ENCODE results near the gene HSPA1L.
A peak's percentile ranks its signal among the peaks of the same experiment; 100 is the strongest.

Gene HSPA1L

GRCh38 chr6:31813465-31813849 is 1.6 kb downstream of the HSPA1L start:
- TF ChIP-seq TAF1 (IDR thresholded peaks at IDR 0.05; ENCODE audit: borderline replicate concordance, insufficient read depth, low read length) (no peak), SIN3A (IDR thresholded peaks at IDR 0.05; ENCODE audit: borderline replicate concordance, insufficient read depth, low read length) (no peak), POLR2AphosphoS5 (IDR thresholded peaks at IDR 0.05; ENCODE audit: low read depth, low read length) (no peak), FOXP2 (optimal IDR thresholded peaks at IDR 0.05; ENCODE audit: borderline replicate concordance, extremely low read depth, extremely low read length, insufficient read depth) (no peak), REST (IDR thresholded peaks at IDR 0.05; ENCODE audit: insufficient read depth in 1 of 2, low read depth in 2 of 2, low read length in 2 of 2) (no peak)

- TF ChIP-seq REST (IDR thresholded peaks at IDR 0.05; ENCODE audit: insufficient read depth in 1 of 2, low read depth in 2 of 2, low read length in 2 of 2) (no peak), FOXP2 (optimal IDR thresholded peaks at IDR 0.05; ENCODE audit: borderline replicate concordance, extremely low read depth, extremely low read length, insufficient read depth) (no peak), TAF1 (IDR thresholded peaks at IDR 0.05; ENCODE audit: borderline replicate concordance, insufficient read depth, low read length) (no peak), POLR2AphosphoS5 (IDR thresholded peaks at IDR 0.05; ENCODE audit: low read depth, low read length) (no peak), SIN3A (IDR thresholded peaks at IDR 0.05; ENCODE audit: borderline replicate concordance, insufficient read depth, low read length) (no peak)
Observed at GRCh38 chr6:31811645-31812044, 3.4 kb downstream of the HSPA1L start.

GRCh38 chr6:31806470-31807272 is 8.4 kb downstream of the HSPA1L start, which contains the start of gene LSM2:
Gene LSM2 (minus strand): TSS chr6:31806966. CDS start chr6:31806757, 209 bp downstream.
- TF ChIP-seq FOXP2 (optimal IDR thresholded peaks at IDR 0.05; ENCODE audit: borderline replicate concordance, extremely low read depth, extremely low read length, insufficient read depth) (peak; percentile 83), POLR2AphosphoS5 (IDR thresholded peaks at IDR 0.05; ENCODE audit: low read depth, low read length) (peak; percentile 96), TAF1 (IDR thresholded peaks at IDR 0.05; ENCODE audit: borderline replicate concordance, insufficient read depth, low read length) (no peak)

GRCh38 chr6:31805939-31806469 is 9.1 kb downstream of the HSPA1L start:
- TF ChIP-seq FOXP2 (optimal IDR thresholded peaks at IDR 0.05; ENCODE audit: borderline replicate concordance, extremely low read depth, extremely low read length, insufficient read depth) (no peak), SIN3A (IDR thresholded peaks at IDR 0.05; ENCODE audit: borderline replicate concordance, insufficient read depth, low read length) (no peak), POLR2AphosphoS5 (IDR thresholded peaks at IDR 0.05; ENCODE audit: low read depth, low read length) (no peak), REST (IDR thresholded peaks at IDR 0.05; ENCODE audit: insufficient read depth in 1 of 2, low read depth in 2 of 2, low read length in 2 of 2) (no peak), TAF1 (IDR thresholded peaks at IDR 0.05; ENCODE audit: borderline replicate concordance, insufficient read depth, low read length) (no peak)

GRCh38 chr6:31799781-31800180 is 15.3 kb downstream of the HSPA1L start:
- no peak for TF ChIP-seq TAF1 (IDR thresholded peaks at IDR 0.05; ENCODE audit: borderline replicate concordance, insufficient read depth, low read length)
- TF ChIP-seq REST (IDR thresholded peaks at IDR 0.05; ENCODE audit: insufficient read depth in 1 of 2, low read depth in 2 of 2, low read length in 2 of 2): no peak
- TF ChIP-seq FOXP2 (optimal IDR thresholded peaks at IDR 0.05; ENCODE audit: borderline replicate concordance, extremely low read depth, extremely low read length, insufficient read depth): no peak
- TF ChIP-seq SIN3A (IDR thresholded peaks at IDR 0.05; ENCODE audit: borderline replicate concordance, insufficient read depth, low read length): no peak
- TF ChIP-seq POLR2AphosphoS5 (IDR thresholded peaks at IDR 0.05; ENCODE audit: low read depth, low read length): no peak
